Caki2 (cell line): ENCODE data around the gene MAPK8. TPM values are rescaled to one million over a fixed set of nuclear protein-coding genes. Genes with fewer than 3 reads are reported as not detected.

Experiments used
- DNase-seq: peaks from one replicate; pipeline ENCODE4 v3.0.0-alpha.2; 2015; ENCODE audit warnings: low read depth
- in situ Hi-C: cut with HindIII; loops from 2 replicates; pipeline ENCODE4 v1.10.0; 2016; ENCODE audit warnings: low sequenced_read_pairs, low pct_unique_long_range_greater_than_20kb, mixed read lengths
- total RNA-seq: library from RNA; depleted of rRNA; stranded (reverse); fragments of >200 nt; shearing (Covaris generic); gene quantifications from 2 replicates; pipeline ENCODE4 v1.2.3, GENCODE V29; 2014; ENCODE audit warnings: low replicate concordance

The MAPK8 gene
- total RNA-seq, 1 experiment from 2014 or later = 93.7 TPM

GRCh38 chr10:48363617-48364355 lies 57.3 kb downstream of the MAPK8 start:
- in situ Hi-C loops = no loop called here
- DNase-seq = peak; percentile 61

- in situ Hi-C loops = no loop called here
- DNase-seq = no peak
Measured at GRCh38 chr10:48364659-48365405, 58.4 kb downstream of the MAPK8 start.

- in situ Hi-C loops = no loop called here
- DNase-seq = no peak
Measured at GRCh38 chr10:48365668-48366067, 59.2 kb downstream of the MAPK8 start.

- no peak for DNase-seq
- in situ Hi-C loops = no loop called here
Measured at GRCh38 chr10:48366261-48366660, 59.8 kb downstream of the MAPK8 start.

- DNase-seq = no peak
- in situ Hi-C loops = no loop called here
Measured at GRCh38 chr10:48369501-48369900, 63.0 kb downstream of the MAPK8 start.

- DNase-seq = peak; percentile 91
- in situ Hi-C loops = no loop called here
Measured at GRCh38 chr10:48377751-48378530, 71.5 kb downstream of the MAPK8 start.

- in situ Hi-C loops = no loop called here
- DNase-seq = no peak
Measured at GRCh38 chr10:48378675-48379074, 72.2 kb downstream of the MAPK8 start.

GRCh38 chr10:48381971-48382370 lies 75.5 kb downstream of the MAPK8 start:
- no peak for DNase-seq
- in situ Hi-C loops = no loop called here

GRCh38 chr10:48382982-48383381 lies 76.5 kb downstream of the MAPK8 start:
- DNase-seq = no peak
- in situ Hi-C loops = no loop called here

- no peak for DNase-seq
- in situ Hi-C loops = no loop called here
Measured at GRCh38 chr10:48383393-48383792, 76.9 kb downstream of the MAPK8 start.

GRCh38 chr10:48384699-48384982 lies 78.2 kb downstream of the MAPK8 start:
- in situ Hi-C loops = no loop called here

GRCh38 chr10:48389272-48389671 lies 82.8 kb downstream of the MAPK8 start:
- in situ Hi-C loops = no loop called here
- DNase-seq = no peak

More at GRCh38 chr10:48384699-48384982, 78.2 kb downstream of the MAPK8 start:
- DNase-seq = no peak

GRCh38 chr10:48389846-48390557 lies 83.5 kb downstream of the MAPK8 start:
- in situ Hi-C loops = no loop called here
- DNase-seq = no peak

GRCh38 chr10:48390558-48390871 lies 84.0 kb downstream of the MAPK8 start:
- DNase-seq = no peak
- in situ Hi-C loops = no loop called here

GRCh38 chr10:48390933-48391845 lies 84.7 kb downstream of the MAPK8 start:
- in situ Hi-C loops = no loop called here
- DNase-seq = peak; percentile 34

- DNase-seq = no peak
- in situ Hi-C loops = no loop called here
Measured at GRCh38 chr10:48391994-48392393, 85.5 kb downstream of the MAPK8 start.

- DNase-seq = no peak
- in situ Hi-C loops = no loop called here
Measured at GRCh38 chr10:48398261-48398660, 91.8 kb downstream of the MAPK8 start.

GRCh38 chr10:48399056-48399541 lies 92.6 kb downstream of the MAPK8 start:
- DNase-seq = no peak
- in situ Hi-C loops = no loop called here
